MM.1S (cell line): ENCODE results near the gene TMOD1.

Source experiments
- DNase-seq: peaks from one replicate; pipeline ENCODE4 v3.0.0-alpha.2; 2015
- H2AFZ ChIP-seq: fragments of 300-600 bp; sonication (generic); 2 replicates; pipeline ENCODE4 v1.6.0; 2016; ENCODE audit warnings: antibody characterized with exemption, low read length
- H3F3A ChIP-seq: fragments of 300-600 bp; sonication (generic); 2 replicates; pipeline ENCODE4 v1.6.1; 2016; ENCODE audit warnings: mild to moderate bottlenecking, antibody characterized with exemption, low read length, moderate library complexity, mixed read lengths; ENCODE audit not compliant: insufficient read depth
- H3K27ac ChIP-seq: fragments of 300-600 bp; sonication (generic); 2 replicates; pipeline ENCODE4 v1.5.1; 2016; ENCODE audit warnings: mild to moderate bottlenecking, low read length
- H3K27me3 ChIP-seq: fragments of 300-600 bp; sonication (generic); replicated peaks from 2 replicates; pipeline ENCODE4 v1.6.0; 2016; ENCODE audit warnings: low read length; ENCODE audit not compliant: insufficient read depth
- H3K36me3 ChIP-seq: fragments of 300-600 bp; sonication (generic); replicated peaks from 2 replicates; pipeline ENCODE4 v1.6.1; 2016; ENCODE audit warnings: mild to moderate bottlenecking, low read length, mixed read lengths; ENCODE audit not compliant: insufficient read depth
- H3K4me1 ChIP-seq: fragments of 300-600 bp; sonication (generic); 2 replicates; pipeline ENCODE4 v1.6.1; 2016; ENCODE audit warnings: low read length, mixed read lengths
- H3K4me2 ChIP-seq: fragments of 300-600 bp; sonication (generic); 2 replicates; pipeline ENCODE4 v1.6.0; 2016; ENCODE audit warnings: low read depth, low read length
- H3K4me3 ChIP-seq: fragments of 300-600 bp; sonication (generic); 2 replicates; pipeline ENCODE4 v1.5.1; 2016; ENCODE audit warnings: low read length, mixed read lengths
- H3K79me2 ChIP-seq: fragments of 300-600 bp; sonication (generic); 2 replicates; pipeline ENCODE4 v1.6.1; 2016; ENCODE audit warnings: mixed run types, low read length, mixed read lengths
- H3K9ac ChIP-seq: fragments of 300-600 bp; sonication (generic); 2 replicates; pipeline ENCODE4 v1.6.1; 2016; ENCODE audit warnings: low read length, mixed read lengths
- H3K9me2 ChIP-seq: fragments of 300-600 bp; sonication (generic); replicated peaks from 2 replicates; pipeline ENCODE4 v1.6.1; 2016; ENCODE audit warnings: mild to moderate bottlenecking, low read length, mixed read lengths; ENCODE audit not compliant: insufficient read depth
- H3K9me3 ChIP-seq: fragments of 300-600 bp; sonication (generic); replicated peaks from 2 replicates; pipeline ENCODE4 v1.6.1; 2016; ENCODE audit warnings: mild to moderate bottlenecking, low read length, mixed read lengths; ENCODE audit not compliant: insufficient read depth
- H4K20me1 ChIP-seq: fragments of 300-600 bp; sonication (generic); 2 replicates; pipeline ENCODE4 v1.6.1; 2016; ENCODE audit warnings: mild to moderate bottlenecking, low read length, moderate library complexity, mixed read lengths; ENCODE audit not compliant: insufficient read depth
- EZH2 ChIP-seq: fragments of 300-600 bp; sonication (generic); optimal IDR thresholded peaks from 2 replicates; pipeline ENCODE3; 2017; ENCODE audit warnings: low read depth, mild to moderate bottlenecking, antibody characterized with exemption, low read length, mixed read lengths
- EZH2phosphoT487 ChIP-seq: fragments of 300-600 bp; sonication (generic); IDR thresholded peaks from 2 replicates; pipeline ENCODE4 v1.6.1; 2018; ENCODE audit warnings: antibody characterized with exemption, low read length
- TF ChIP-seq, protein P1 (sequence below): fragments of 300-600 bp; sonication (generic); IDR thresholded peaks from 2 replicates; pipeline ENCODE4 v1.5.1; 2016; ENCODE audit warnings: antibody characterized with exemption, low read length, mixed read lengths

Gene TMOD1

GRCh38 chr9:97512966-97513560 lies 11.6 kb downstream of the TMOD1 start:
- DNase-seq: no peak
- Histone ChIP-seq H3K4me3 (no peak overlapping the region), H3F3A (no peaks in the 10 kb centered on the region), H3K4me1 (peaks cover 13% of the 10 kb centered on the region), H4K20me1 (no peaks in the 10 kb centered on the region), H3K79me2 (no peaks in the 10 kb centered on the region), H2AFZ (no peak overlapping the region), H3K9me3 (no peaks in the 10 kb centered on the region), H3K9me2 (no peaks in the 10 kb centered on the region), H3K4me2 (no peak overlapping the region), H3K9ac (no peak overlapping the region), H3K27me3 (no peaks in the 10 kb centered on the region), H3K36me3 (no peaks in the 10 kb centered on the region), H3K27ac (no peak overlapping the region)
- no peak for TF ChIP-seq EZH2
- no peak for TF ChIP-seq EZH2phosphoT487
- TF ChIP-seq, protein P1, sequence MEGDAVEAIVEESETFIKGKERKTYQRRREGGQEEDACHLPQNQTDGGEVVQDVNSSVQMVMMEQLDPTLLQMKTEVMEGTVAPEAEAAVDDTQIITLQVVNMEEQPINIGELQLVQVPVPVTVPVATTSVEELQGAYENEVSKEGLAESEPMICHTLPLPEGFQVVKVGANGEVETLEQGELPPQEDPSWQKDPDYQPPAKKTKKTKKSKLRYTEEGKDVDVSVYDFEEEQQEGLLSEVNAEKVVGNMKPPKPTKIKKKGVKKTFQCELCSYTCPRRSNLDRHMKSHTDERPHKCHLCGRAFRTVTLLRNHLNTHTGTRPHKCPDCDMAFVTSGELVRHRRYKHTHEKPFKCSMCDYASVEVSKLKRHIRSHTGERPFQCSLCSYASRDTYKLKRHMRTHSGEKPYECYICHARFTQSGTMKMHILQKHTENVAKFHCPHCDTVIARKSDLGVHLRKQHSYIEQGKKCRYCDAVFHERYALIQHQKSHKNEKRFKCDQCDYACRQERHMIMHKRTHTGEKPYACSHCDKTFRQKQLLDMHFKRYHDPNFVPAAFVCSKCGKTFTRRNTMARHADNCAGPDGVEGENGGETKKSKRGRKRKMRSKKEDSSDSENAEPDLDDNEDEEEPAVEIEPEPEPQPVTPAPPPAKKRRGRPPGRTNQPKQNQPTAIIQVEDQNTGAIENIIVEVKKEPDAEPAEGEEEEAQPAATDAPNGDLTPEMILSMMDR: no peak

DNA sequence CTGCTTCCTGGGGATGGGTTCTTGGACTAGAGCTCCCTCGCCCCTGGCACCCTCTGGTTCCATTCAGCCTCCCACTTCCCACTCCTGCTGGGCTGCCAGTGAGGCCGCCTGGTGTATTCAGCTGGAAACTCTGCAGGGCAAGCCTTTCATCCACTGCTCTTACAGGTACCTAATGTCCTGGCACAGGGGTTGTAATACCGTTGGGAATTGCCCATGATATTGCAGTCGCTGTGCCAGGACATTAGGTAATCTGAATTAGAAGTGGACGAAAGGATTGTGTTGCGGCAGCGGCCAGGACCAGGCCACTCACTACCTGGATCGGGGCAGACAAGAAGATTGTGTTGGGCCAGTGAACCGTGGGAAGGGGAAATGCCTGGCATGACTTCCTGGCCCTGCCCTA lies 13.1 kb downstream of the TMOD1 start:
- Histone ChIP-seq H3K9ac (no peak overlapping the region), H3K27ac (no peak overlapping the region), H3K27me3 (no peaks in the 10 kb centered on the region), H3K4me2 (no peak overlapping the region), H3K9me3 (no peaks in the 10 kb centered on the region), H3K9me2 (no peaks in the 10 kb centered on the region), H4K20me1 (no peaks in the 10 kb centered on the region), H3K4me3 (no peak overlapping the region), H3K4me1 (peaks cover 13% of the 10 kb centered on the region), H3K79me2 (no peaks in the 10 kb centered on the region), H3K36me3 (no peaks in the 10 kb centered on the region), H3F3A (no peaks in the 10 kb centered on the region), H2AFZ (no peak overlapping the region)
- TF ChIP-seq EZH2phosphoT487 (no peak), EZH2 (no peak)
- TF ChIP-seq, protein P1: no peak
- no peak for DNase-seq

DNA sequence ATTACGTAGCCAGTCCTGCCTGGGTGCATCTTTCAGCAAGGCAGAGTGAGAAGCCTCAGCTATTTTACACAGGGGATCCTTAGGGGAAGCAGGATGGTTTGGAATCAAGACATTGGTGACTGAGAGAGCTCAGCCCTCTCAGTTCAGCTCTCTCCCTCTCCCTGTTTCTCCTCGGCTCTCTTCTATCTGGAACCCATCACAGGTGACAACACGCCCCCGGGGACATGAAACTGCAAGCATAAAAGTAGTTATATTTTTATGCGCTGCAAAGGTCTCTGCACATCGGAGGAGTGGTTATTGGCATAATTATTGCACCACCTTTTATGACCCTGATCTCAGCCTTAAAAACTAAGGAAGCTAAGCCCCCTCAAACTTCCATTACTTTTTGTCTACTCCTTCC lies 14.2 kb downstream of the TMOD1 start:
- no peak for DNase-seq
- Histone ChIP-seq H2AFZ (no peak overlapping the region), H3K4me2 (no peak overlapping the region), H3K4me3 (no peak overlapping the region), H3K4me1 (peaks cover 11% of the 10 kb centered on the region), H3K9ac (no peak overlapping the region), H3K9me3 (no peaks in the 10 kb centered on the region), H3K27me3 (no peaks in the 10 kb centered on the region), H3K79me2 (no peaks in the 10 kb centered on the region), H4K20me1 (no peaks in the 10 kb centered on the region), H3F3A (no peaks in the 10 kb centered on the region), H3K36me3 (no peaks in the 10 kb centered on the region), H3K9me2 (no peaks in the 10 kb centered on the region), H3K27ac (no peak overlapping the region)
- TF ChIP-seq, protein P1: no peak
- no peak for TF ChIP-seq EZH2phosphoT487
